Left ventricle myocardium inferior (tissue), 1 donor: Measurements from ENCODE around the gene LRP11. TPM values are rescaled to one million over a fixed set of nuclear protein-coding genes. Genes with fewer than 3 reads are reported as not detected.
"Not testable (repeated sequence)": the region's sequence is repeated elsewhere in the genome, so short reads cannot be mapped to it uniquely, and the experiment has no call there.

Experiments
- DNase-seq: peaks from one replicate; pipeline ENCODE4 v3.0.0-alpha.2; 2020
- H3K27ac ChIP-seq: fragments of 200-600 bp; replicated peaks from 2 replicates; pipeline ENCODE4 v1.8.0; 2021
- H3K27me3 ChIP-seq: fragments of 200-600 bp; 2 replicates; pipeline ENCODE4 v1.8.0; 2021; ENCODE audit warnings: low read depth
- H3K36me3 ChIP-seq: fragments of 200-600 bp; 2 replicates; pipeline ENCODE4 v1.8.0; 2021
- H3K4me1 ChIP-seq: fragments of 200-600 bp; 2 replicates; pipeline ENCODE4 v1.8.0; 2021
- H3K4me3 ChIP-seq: fragments of 200-600 bp; 2 replicates; pipeline ENCODE4 v1.8.0; 2021; ENCODE audit warnings: mild to moderate bottlenecking, moderate library complexity
- H3K9me3 ChIP-seq: fragments of 200-600 bp; replicated peaks from 2 replicates; pipeline ENCODE4 v1.8.0; 2021
- CTCF ChIP-seq: fragments of 200-600 bp; IDR thresholded peaks from 2 replicates; pipeline ENCODE4 v1.8.0; 2021; ENCODE audit warnings: antibody characterized with exemption, mild to moderate bottlenecking, borderline replicate concordance
- intact Hi-C: fragments of 100-400 bp; cut with micrococcal nuclease; formaldehyde crosslinking; loops from one replicate; pipeline ENCODE4 v1.11.0; 2022
- total RNA-seq: library from RNA; stranded (reverse); fragmentation: NEBNext Ultra II Directional; extraction: Animal tissue kit (Norgen Biotek cat#: 25700); gene quantifications from one replicate; pipeline ENCODE4 v1.2.1, GENCODE V29; 2021
- donor health status: DM: no; HTN: yes; CAD: no; lungs with severe emphysema.

The LRP11 gene
- total RNA-seq, 1 donor from 2014 or later, result 18.2 TPM

GRCh38 chr6:149909701-149910470 lies 45.7 kb upstream of the LRP11 start:
- intact Hi-C loops, result no loop called here
- Histone ChIP-seq H3K27me3 (no peaks in the 10 kb centered on the region), H3K27ac (no peak overlapping the region), H3K9me3 (peaks cover 12% of the 10 kb centered on the region), H3K4me3 (no peak overlapping the region), H3K36me3 (no peaks in the 10 kb centered on the region), H3K4me1 (peaks cover 13% of the 10 kb centered on the region)
- TF ChIP-seq CTCF, result no peak
- DNase-seq, result no peak

DNA sequence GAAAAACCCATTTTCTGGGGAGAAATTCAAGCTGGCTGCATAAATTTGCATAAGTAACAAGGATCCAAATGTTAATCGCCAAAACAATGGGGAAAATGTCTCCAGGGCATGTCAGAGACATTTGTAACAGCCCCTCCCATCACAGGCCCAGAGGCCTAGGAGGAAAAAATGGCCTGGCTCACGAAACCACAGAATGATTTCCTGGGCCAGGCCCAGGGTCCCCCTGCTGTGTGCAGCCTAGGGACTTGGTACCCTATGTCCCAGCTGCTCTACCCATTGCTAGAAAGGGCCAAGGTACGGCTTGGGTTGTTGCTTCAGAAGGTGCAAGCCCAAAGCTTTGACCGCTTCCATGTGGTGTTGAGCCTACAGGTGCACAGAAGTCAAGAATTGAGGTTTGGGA lies 44.3 kb upstream of the LRP11 start:
- Histone ChIP-seq H3K9me3 (peaks cover 12% of the 10 kb centered on the region), H3K4me1 (peaks cover 13% of the 10 kb centered on the region)
- H3K27ac ChIP-seq, H3K36me3 ChIP-seq, H3K27me3 ChIP-seq, DNase-seq, H3K4me3 ChIP-seq, intact Hi-C loops: not testable (repeated sequence)

GRCh38 chr6:149907317-149907716 lies 43.2 kb upstream of the LRP11 start:
- DNase-seq, result no peak
- TF ChIP-seq CTCF, result no peak
- intact Hi-C loops, result no loop called here
- Histone ChIP-seq H3K36me3 (no peaks in the 10 kb centered on the region), H3K27ac (no peak overlapping the region), H3K4me1 (peaks cover 13% of the 10 kb centered on the region), H3K9me3 (peaks cover 12% of the 10 kb centered on the region), H3K27me3 (no peaks in the 10 kb centered on the region), H3K4me3 (no peak overlapping the region)

- DNase-seq, result no peak
- Histone ChIP-seq H3K4me1 (peaks cover 13% of the 10 kb centered on the region), H3K36me3 (no peaks in the 10 kb centered on the region), H3K27ac (no peak overlapping the region), H3K27me3 (no peaks in the 10 kb centered on the region), H3K4me3 (no peak overlapping the region), H3K9me3 (peaks cover 12% of the 10 kb centered on the region)
- intact Hi-C loops, result no loop called here
- TF ChIP-seq CTCF, result no peak
Observed at GRCh38 chr6:149906405-149906804, 42.2 kb upstream of the LRP11 start.

DNA sequence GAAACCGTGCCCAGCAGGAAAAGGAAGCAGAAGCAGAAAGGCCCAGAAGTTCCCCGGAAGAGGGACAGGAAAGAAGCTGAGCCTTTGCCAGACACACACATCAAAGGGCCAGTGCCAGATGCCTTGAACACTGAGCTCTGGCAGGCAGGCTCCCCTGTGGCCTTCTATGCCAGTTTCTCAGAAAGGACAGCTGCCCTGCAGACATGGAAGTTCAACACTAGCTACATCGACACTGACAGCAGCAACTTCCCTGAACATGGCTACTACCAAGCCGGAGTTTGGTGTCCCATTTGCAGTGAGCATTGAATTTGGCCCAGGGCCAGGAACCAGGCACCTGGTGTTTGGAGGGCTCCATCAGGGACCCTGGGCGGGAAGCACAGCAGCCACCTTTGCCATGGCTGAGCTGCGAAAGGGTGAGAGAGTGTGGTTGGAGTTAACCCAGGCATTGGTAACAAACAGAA lies 41.8 kb upstream of the LRP11 start:
- no peak for TF ChIP-seq CTCF
- peaks cover 13% of the 10 kb centered on the region for H3K4me1 ChIP-seq
- no peak overlapping the region for H3K4me3 ChIP-seq
- intact Hi-C loops, result no loop called here
- DNase-seq, result no peak
- no peak overlapping the region for H3K27ac ChIP-seq
- no peaks in the 10 kb centered on the region for H3K36me3 ChIP-seq
- H3K27me3 ChIP-seq, result no peaks in the 10 kb centered on the region
- H3K9me3 ChIP-seq, result peaks cover 12% of the 10 kb centered on the region

DNA sequence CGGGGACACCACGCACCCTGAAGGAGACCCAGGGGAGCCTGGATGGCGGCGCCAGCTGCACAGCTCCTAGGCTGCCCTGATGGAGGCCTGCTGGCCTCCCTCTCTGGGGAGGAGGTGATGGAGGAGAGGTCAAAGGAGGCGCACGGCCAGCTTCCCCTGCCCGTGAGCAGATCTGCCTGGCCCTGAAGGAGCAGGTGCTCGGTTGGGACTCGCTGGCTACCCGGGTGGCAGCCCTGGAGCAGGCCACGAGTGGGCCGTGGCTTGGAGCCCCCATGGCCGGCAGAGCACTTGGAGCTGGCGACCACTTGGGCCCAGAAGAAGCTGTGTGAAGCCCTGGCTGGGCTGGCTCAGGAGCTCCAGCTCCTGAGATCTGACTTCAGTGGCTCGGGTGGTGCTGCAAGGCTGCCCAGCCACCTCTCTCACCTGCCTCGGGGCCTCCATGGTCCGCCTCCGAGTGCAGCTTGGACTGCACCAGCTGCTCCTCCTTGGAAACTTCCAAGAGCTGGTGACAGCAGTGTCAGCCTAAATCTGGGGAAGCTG lies 41.3 kb upstream of the LRP11 start:
- H3K27me3 ChIP-seq, result no peaks in the 10 kb centered on the region
- H3K36me3 ChIP-seq, result no peaks in the 10 kb centered on the region
- no peak for DNase-seq
- no peak for TF ChIP-seq CTCF
- peaks cover 12% of the 10 kb centered on the region for H3K9me3 ChIP-seq
- no peak overlapping the region for H3K4me3 ChIP-seq
- H3K27ac ChIP-seq, result no peak overlapping the region
- intact Hi-C loops, result no loop called here
- peaks cover 13% of the 10 kb centered on the region for H3K4me1 ChIP-seq
